Measurements from ENCODE around the gene CAPN8.

CAPN8 gene

DNA sequence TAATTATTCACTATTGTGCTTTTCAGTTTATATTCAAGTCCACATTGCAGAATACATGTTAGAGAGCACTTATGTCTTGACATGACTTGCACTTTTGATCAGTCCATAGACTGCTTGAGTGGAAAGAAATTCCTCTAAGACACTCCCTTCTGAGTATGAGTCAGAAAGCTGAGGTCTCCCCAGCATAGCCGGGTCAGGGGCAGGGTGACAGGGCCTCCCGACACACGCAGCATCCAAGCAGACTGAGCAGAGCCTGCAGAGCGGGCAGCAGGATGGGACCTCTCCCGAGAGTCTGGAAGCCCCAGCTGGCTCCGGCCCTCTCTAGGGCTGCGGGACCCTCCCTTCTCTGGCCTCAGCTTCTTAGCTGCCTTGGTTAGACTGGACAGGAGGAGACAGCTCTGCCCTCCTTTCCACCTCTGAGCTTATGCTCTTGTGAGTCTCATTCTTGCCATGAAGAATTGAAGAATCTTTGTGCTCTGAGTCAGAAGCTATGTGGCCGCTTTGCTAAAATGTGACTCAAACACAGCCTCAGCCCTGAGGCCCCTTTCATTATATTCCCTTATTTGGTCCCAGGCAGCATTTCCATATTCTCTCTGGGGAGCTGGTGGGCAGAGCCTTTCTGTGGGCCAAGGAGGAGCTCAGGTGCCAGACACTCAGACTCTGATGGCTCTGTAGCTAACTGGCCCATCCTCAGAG, 35.6 kb upstream of the CAPN8 start:
- no peak for DNase-seq

DNA sequence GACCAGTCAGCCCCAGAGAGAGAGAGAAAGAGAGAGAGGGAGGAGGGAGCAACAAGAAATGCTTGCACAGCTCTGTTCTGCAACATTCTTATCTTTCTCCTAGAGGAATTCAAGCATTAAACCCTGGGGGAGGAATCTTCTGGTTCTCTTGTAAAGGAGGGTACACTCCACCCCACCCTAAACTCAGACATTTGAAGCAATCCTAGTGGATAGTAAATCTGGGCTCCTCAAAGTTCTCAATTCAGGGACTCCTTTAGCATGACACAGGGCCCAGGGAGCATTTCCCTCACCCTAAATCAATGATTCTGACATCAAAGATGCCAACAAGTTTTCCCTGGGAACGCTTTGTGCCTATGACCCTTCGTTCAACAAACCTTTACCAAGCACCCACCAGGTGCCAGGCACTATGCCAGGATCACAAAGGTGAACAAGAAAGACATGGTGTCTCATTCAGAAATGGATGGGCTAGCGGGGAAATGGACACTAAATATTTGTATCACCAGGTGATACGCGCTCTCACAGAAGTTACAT, 35.0 kb upstream of the CAPN8 start:
- no peak for DNase-seq

DNA sequence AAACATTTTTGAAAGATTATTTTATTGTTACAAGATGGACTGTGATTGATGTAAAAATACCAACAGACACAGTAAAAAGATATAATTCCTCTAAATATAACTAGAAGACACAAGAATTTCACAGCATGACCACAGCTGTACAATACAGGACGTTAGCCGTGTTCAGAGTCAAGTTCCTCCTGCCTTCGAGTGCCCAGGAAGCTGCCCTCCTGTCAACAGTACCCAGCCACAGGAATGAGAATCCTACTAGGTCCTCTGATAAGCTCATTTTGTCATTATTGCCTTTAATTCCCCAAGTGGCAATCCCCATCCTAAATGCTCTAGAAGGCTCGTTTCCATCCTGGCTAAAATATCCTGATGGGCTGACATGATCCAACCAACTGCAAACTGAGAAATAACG, 30.4 kb upstream of the CAPN8 start:
- no peak for DNase-seq

DNA sequence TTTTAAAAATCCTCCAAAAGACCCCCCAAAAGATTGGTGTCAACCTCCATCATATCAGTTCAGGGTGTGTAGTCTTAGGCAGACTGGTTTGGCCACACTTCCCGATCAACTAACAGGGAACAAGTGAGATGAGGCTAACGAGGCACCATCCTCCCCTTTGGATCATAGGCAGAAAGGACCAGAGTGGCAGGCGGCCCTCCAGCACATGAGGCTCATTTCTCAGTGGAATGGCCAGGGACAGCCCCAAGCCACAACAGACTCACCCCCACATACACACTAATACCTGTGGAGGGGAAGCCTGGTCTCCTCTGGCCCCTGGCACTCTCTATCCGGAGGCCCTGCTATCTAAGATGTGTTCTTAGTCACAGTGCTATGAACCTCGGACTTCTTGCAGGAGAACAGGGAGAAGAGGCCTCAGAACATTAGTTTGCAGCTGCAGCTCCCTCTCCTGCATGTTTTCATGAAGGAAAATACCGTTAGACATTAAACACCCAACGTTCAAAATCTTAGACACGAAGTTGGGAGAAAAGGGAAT, 29.6 kb upstream of the CAPN8 start:
- DNase-seq: no peak

DNA sequence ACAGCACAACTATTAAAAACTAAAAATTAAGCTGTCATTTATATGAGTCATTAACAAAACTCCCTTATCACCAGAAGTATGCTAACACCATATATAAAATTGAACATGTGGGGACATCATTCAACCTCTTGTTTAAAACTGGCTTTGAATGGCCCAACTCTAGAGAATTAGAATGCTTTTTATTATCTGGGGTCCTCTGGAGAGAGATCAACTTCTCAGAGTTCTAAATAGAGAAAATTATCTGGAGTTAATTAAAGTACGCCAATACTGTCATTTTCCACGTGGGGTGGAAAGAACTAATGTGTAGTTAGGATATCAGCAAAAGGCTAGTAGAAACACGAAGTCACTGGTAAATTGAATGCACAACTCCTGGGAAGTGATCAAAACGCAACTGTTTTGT, 25.6 kb upstream of the CAPN8 start:
- no peak for DNase-seq

DNA sequence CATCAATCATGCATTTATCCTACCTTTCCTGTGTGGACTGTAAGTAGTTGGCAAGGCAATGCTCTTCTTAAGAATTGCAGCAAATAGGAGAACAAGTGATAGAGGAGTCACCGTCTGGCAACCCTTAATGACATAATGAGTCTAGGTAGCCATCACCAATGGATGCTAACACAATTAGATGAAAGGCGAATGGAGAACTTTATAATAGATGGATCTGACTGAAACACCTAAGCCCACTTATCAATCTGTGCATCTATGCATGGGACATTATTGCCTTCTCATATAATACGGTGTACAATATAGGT, 18.9 kb upstream of the CAPN8 start:
- no peak for DNase-seq

DNA sequence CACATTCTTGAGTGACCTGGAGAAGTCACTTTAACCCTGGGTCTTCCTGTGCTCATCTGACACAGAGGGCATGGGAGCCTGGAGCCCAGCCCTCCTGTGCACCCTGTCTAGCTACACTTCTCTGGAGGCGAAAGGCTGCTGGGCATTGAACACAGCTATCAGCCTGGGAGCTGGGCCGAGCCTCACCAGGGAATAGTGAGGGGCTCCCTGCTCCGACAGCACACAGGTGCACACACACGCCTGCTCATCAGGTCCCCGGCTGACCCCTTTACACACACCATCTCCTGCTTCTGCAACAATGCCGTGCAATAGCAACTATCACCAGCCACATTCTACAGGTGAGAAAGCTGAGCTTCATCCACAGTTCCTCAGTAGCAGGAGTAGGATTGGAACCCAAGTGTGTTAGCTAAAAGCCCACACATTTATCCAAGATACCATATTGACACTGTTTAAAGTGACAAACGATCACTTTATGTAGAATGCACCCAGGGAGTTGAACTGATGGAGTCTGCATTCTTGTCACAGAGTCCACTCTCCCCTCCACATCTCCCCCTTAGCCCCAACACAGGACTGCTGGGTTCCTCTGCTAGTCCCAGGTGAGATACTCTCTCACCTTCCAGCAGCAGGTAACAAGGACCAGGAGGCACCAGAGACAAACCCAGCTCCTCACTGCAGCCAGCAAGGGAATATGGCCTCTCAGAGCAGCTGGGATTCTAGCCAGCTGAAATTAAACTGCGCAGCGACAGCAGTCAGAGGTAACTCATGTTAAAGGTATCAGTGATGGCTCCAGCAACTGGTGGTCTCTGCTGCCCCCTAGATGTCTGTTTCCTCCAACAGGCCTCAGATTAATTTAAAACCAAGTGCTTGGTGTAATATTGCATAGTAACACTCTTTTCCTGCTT, 18.3 kb upstream of the CAPN8 start:
- peak; percentile 41 to 45 for DNase-seq

DNA sequence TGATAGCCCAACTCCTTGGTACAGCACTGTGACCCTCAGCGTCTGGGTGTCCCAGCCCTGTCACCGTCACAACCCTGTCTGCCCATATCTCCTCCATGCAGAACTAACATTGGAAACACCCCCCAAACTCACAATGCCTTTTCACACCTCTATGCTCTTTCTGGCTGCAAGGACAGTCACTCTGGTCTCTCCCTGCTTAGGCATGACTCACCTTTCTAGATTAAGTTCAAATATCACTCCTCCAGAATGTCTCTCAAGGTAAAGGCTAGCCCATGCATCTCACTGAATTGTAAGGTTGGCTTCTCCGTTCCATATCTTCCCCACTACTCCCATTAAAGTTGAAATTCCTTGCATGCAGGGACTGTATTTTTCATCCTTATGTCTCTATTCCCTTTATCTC, 17.0 kb upstream of the CAPN8 start:
- DNase-seq: no peak

DNA sequence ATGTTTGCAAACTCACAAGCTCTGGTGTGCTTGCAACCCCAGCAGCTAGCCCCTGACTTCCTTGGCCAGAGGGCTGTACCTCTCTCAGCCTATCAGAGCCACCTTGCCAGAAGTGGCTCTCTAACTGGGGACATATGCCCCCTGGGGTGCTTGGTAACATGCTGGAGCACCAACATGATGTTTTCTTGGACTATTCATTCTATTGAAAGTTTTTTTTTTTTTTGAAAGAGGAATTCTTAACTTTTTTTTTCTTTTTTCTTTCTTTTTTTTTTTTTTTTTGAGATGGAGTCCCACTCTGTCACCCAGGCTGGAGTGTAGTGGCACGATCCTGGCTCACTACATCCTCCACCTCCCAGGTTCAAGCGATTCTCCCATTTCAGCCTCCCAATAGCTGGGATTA, 14.7 kb upstream of the CAPN8 start:
- no peak for DNase-seq

DNA sequence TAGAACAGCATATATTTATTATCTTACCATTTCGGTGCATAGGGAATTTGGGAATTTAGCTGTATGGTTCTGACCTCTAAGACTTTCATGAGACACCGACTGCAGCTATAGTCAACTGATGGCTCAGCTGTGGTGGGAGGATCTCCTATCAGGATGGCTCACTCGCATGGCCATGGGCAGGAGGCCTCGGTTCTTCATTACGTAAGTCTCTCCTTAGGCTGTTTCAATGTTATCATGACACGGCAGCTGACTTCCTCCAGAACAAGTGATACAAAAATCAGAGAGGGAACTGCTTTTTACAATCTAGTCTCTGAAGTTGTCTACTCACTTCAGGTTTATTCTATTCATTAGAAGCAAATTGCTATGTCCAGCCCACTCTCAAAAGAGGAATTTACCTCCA, 13.3 kb upstream of the CAPN8 start:
- no peak for DNase-seq

DNA sequence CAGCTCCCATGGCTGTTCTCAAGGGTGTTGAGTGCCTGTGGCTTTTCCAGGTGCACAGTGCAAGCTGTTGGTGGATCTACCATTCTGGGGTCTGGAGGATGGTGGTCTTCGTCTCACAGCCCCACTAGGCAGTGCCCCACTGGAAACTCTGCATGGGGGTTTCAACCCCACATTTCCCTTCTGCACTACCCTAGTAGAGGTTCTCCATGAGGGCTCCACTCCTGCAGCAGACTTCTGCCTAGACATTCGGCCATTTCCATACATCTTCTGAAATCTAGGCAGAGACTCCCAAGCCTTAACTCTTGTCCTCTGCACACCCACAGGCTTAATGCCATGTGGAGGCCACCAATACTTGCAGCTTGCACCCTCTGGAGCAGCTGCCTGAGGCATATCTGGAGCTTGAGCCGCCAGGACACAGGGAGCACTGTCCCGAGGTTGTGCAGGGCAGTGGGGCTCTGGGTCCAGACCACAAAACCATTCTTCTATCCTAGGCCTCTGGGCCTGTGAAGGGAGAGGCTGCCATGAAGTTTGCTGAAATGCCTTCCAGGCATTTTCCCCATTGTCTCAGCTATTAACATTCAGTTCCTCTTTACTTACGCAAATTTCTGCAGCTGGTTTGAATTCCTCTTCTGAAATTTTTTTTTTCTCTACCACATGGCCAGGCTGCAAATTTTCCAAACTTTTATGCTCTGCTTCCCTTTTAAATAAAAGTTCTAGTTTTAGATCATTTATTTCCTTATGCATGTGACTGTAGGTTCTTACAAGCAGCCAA, 8.8 kb upstream of the CAPN8 start:
- DNase-seq: no peak

DNA sequence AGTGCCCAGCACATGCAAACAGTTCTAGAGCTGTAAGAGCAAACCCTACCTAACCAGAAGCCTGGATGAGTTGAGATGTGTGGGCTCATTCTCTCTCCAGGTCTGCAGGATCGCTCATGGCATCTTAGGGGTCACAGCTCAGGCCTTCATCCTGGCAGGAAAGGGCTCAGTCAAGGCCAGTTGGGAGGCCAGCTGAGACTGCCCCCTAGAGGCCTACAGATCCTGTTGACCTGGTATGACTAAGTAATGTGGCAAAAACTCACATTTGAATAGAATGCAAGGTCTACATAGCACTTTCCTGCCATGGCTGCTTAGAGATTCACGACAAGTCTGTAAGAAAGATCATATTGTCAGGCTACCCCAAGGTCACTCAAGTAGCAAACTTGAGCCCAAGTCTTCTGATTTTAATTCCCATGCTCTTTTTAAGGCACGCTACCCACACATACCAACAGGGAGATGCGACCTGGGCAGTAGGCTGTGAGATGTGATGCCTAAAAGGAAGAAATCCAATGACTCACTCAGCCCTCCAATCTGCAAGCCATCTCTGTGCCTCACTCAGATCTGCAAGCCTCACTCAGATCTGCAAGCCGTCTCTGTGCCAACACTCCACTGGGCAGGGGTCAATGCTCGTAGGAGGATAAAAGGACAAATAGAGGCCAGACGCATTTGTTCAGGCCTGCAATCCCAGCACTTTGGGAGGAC, 5.1 kb upstream of the CAPN8 start:
- DNase-seq: peak in 1 of 2 donors; percentile 9

- DNase-seq: no peak
Observed at GRCh38 chr1:223669003-223669795, 3.7 kb upstream of the CAPN8 start.

DNA sequence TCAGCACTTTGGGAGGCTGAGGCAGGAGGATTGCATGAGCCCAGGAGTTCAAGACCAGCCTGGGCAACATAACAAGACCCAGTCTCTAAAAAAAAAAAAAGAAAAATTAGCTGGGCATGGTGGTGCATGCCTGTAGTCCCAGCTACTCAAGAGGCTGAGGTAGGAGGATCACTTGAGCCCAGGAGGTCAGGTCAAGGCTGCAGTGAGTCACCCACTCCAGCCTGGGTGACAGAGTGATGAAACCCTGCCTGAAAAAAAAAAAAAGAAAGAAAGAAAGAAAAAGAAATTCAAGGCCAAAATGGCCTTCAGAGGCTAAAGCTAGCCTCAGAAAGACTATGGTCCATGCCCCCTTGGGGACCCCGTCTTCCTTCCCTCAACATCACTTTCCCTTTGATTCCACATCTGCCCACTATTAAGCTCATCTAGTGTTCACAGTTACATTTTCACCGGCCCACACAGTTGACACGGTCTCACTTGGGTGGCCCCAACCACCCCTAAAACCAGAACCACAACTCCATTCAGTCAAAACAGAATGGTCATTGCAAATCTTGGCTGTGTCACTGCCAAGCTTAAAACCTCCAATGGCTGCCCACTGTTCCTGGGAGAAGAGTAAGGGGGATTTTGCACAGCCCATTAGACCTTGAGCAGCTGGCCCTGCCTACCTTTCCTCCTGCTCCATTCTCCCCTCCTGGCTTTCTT, 2.1 kb upstream of the CAPN8 start:
- DNase-seq: no peak

- no peak for DNase-seq
Observed at GRCh38 chr1:223664106-223664505, 1.4 kb downstream of the CAPN8 start.

GRCh38 chr1:223662943-223663342, 2.6 kb downstream of the CAPN8 start:
- no peak for DNase-seq

GRCh38 chr1:223659711-223660110, 5.8 kb downstream of the CAPN8 start:
- no peak for DNase-seq

DNA sequence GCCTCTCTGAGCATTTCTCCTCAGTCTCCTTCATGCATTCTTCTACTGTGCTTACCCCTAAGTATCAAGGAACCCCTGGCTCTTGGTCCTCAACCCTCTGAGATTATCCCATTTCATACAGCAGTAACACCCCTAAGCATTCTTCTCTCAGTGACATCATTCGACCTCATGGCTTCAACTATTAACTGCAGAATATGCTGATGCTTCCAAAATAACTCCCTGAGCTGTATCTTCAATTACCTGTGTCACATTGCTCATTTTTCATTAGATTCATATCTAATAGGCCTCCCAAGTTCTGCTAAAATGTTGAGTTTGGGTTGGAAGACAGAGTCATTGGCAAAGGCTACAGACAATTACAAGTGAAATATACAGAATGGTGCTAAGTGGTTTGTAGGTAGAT, 7.5 kb downstream of the CAPN8 start:
- DNase-seq: no peak

GRCh38 chr1:223654083-223654482, 11.4 kb downstream of the CAPN8 start:
- DNase-seq: no peak

GRCh38 chr1:223653431-223653830, 12.1 kb downstream of the CAPN8 start:
- no peak for DNase-seq

DNA sequence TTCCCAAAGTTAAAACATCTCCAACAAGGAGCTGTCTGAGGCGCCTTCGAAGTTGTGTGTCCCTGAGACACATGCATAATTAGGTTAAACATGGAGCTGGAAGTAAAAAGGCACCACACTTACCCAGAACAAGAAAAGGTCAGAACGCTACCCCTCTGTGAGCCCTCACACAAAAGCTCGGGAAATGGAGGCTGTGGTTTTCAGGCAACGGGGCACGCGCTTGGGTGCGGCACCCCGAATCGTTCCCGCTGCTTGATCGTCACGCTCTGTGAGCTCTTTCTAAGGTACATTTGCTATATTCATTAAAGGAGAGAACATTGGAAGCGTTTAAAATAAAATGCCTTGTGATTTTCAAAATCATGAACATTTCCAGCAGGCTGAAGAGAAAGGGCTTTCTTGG, 12.5 kb downstream of the CAPN8 start:
- no peak for DNase-seq

All from stimulated activated CD4-positive, alpha-beta T cell treated with anti-CD3 and anti-CD28 coated beads, Interleukin-2, amount 100 ng/mL, for 48 hours (primary cell).